ENCODE data around the gene MACROD2.

The MACROD2 gene

DNA sequence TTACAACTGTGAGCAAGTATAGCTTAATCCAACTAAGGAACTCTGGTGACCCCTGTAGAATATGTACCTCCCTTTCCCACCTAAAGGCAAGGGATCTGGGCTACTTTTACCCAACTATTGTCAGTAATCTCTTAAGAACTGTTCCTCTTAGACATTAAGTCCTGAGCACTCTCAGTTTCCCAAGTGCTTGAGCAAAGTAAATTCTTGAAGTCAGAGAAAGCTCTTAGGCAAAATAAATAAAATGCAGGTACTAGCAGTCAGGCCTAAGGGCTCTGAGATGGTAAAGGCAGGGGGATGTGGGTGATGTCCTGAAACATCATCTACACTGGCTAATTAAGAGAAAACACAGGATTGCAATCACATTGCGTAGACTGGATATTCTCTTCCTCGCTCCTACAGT is 788.5 kb downstream of the MACROD2 start:
- no peak for DNase-seq

DNA sequence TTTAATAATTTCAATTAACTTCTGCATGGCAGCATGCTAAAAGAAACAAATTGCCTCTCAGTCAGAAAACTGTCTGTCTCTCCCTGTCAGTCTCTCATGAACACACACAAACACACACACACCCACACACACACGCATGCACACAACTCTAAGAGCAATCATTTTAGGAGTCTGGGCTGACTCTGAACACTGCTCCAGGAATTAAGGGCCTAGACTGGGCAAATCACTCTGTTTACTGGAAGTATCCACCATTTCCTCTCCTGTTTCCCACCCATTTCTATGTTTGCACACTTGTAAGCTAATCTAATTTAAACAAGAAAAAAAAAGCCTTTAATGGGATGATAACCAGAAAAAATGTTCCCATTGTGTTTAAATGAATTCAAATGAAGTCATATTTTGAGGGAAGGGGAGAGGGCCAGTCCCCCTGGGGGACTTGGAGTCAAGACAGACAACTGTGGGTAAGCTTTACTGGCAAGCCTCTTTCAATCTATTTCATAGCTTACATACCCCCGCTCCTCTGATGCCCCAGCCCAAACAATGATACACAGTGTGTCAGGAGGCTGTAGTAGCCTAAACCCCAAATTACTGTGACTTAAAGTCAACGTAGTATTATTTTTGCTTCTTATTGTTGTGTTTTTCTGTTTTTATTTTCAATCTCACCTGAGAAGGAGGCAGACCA is 789.9 kb downstream of the MACROD2 start:
- no peak for DNase-seq

DNA sequence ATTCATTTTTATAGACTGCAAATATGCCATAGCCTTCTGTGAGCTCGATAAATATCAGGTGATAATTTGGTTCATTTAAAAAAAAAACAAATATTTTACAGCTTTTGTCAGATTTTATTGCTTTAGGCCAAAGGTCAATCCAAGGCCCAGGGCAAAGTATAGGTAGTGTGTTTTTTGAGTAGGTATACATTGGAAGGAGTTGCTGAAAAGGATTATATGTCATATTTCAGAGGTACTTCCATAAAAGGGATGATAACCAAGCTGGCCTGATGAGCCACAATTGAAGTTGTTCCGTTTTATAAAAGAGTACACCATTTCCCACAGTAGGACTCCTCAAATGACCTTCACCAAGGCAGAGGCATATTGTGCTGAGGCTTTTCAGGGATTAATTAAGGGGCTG is 794.9 kb downstream of the MACROD2 start:
- no peak for DNase-seq

DNA sequence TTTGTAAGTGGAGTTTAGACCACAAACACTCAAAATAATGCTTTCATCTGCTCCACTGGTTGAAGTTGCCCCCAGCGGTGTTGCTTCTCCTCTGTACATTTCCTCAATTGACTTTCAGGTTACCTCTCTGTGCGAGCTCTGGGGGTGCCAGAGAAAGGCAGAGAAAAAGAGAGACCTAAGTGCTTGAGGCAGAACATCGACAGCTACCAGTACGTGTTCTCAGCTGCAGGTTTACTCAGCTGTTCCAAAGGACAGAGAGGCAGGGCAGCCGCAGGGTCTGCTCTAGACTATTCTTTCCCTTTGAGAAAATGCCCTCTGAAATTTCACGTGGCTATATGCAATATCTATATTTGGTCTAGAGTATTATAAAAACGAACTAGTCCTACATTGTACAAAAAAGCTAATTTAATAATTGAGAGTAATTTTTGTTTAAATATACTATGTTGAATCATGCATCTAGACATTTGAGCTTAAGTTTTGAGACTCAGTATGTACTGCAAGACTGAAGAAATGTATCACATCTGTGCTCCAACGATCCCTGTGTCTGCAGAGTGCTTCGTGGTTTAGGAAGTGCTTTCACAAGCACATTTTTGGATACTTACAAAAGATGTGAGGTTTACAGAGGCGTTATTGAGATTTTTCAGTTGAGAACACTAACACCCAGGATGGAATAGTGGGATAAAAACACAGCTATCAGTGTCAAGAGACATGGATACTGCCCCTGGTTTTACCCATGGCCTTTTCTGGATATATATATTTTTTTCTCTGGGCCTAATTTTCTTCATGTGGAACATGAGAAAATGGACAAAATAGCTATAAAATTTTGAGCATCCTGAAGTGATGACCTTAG is 795.7 kb downstream of the MACROD2 start:
- no peak for DNase-seq

DNA sequence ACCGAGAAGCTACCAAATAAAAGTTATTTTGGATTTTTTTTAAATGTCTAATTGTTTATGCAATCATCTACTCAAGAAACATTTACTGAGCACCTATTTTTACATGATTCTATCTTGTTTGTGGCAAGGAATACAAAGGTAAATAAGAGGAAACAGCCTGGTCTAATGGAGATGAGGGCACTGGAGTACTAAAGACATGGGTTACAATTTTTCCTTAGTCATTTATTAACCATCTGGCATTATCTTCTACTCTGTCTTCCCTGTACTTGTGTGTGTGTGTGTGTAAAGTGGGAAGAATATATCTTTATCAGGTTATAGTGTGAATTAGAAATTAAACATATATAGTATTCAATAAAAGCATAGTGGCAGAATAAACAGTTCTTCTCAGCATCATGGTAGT is 797.6 kb downstream of the MACROD2 start:
- no peak for DNase-seq

DNA sequence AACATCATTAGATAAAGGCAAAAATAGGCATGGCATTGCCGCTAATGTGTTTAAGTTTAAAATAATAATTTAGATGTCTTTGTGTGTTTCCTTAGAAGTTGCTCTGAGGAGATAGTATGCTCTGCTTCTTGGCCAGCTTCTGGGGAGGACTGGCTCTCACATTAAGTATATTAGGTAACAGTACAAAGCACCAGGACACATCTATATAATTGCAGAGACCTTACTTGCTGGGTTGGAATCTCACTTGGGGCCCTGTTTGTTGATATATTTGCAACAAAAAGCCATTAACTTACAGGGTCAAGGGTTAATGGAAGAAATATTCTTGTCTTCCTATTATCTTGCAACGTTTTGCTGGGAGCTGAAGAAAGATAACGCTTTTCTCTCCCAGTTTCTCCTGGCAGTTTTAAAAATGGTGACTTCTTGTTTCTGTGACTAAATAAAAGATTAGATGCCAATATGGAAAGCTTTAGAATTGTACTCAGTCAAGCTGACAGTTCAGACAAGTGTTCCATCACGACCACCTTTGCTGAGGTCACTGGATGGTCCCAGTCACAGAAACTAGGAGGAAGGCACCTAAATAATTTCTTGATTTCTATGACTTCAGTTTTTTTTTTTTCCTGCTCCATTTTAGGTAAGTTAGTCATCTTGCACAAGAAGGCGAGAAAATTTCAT is 804.4 kb downstream of the MACROD2 start:
- DNase-seq: no peak

DNA sequence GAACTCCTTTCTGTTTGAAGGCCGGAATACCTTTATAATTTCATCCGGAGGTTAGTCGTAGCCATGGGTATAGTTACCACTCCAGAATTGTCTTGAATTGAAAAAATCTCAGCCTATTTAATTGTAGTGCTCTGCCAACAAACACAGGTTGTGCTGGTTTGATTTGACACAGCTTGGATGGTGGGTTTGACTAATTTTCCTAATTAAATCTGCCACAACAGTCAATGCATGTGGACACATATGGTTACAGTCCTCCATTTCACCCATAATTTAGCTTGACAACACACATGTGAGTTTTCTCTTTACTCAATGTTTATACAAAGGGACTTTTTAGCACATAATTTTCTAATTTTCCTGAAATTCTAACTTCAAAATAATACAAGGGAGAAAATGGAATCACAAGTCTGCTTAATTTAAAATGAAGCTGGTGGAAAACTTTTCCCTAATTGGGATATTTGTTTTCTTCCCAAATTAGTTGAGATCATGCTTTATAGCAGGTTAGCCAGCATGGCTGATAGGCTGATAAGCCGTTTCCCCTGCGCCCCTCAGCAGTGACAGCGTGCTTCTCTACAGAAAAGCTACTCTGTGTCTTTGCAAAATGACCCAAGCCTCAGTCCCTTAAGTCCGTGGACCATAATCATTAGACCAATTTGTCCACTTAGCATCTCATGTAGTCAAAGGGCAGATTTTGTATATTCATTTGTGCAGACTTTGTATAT is 805.5 kb downstream of the MACROD2 start:
- DNase-seq: no peak

DNA sequence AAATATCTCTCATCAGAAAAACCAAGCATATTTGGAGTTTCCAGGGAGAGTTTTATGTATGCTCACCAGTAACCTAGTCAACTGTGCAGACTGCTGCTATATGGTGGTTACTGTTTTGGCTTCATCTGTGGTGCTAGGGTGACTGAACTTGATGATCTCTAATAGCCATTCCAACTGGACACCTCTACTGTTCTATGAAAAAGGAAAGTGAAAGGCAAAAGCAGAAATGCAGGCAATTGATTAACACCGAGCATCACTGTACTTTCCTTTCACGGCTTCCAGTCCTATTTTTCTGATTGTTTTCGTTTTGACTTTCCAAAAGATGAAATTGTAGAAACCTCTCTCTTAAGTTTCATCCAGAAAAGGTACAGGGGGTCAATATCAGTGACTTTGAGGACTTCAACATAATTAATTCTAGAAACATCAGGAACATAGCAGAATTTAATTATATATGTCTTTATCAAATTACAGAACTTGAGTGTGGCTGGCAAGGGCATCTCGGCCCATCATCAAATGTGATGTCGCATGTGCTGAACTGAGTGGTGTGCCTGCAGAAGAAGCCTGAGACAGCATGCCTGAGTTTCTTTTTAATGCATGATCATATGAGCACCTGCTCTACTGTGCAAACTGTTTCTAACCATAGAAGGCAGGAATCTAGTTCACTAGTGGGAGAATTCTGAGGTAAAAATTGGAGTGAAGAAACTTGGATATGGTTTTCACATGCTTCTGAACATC is 806.4 kb downstream of the MACROD2 start:
- DNase-seq: no peak

DNA sequence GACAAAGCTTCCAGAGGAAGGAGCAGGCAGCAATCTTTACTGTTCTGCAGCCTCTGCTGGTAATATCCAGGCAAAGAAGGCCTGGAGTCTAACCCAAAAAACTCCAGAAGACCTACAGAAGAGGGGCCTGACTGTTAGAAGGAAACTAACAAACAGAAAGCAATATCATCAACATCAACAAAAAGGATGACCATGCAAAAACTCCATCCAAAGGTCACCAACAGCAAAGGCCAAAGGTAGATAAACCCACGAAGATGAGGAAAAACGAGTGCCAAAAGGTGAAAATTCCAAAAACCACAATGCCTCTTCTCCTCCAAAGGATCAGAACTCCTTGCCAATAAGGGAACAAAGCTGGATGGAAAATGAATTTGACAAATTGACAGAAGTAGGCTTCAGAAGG is 811.9 kb downstream of the MACROD2 start:
- DNase-seq: no peak

DNA sequence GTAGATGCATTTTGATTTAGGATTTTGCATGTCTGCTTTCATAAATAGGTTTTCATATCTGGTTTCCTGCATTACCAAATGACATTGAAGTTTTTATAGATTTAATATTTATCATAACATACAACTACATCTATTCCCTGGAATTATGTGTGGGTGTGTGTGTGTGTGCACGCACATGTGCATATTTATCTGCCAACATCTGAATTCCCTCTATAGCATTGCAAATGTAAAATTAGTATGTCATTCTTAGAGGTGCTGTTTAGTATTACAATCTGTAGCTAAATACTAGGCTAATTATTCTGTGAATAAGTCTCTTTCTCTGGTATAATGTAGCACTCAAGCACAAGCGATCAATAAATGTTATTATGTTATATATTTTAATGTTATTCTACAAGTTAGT is 820.0 kb downstream of the MACROD2 start:
- no peak for DNase-seq

DNA sequence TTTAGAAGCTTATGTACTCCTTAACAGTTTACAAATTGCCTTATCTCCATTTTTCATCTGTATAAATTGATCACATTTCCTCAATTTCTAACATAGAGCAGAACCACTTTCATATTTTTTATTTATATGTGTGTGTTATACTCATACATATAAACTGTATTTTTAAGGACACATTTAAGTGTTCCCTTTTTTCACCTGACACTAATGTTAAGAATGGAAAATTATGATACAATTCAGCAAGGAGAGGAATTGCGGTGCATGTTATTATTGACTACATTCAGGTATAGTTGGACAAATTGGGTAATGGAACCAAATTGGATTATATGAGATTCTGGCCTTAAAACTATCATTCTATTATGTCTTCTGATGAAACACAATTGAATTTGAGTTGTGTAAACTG is 821.2 kb downstream of the MACROD2 start:
- DNase-seq: no peak

DNA sequence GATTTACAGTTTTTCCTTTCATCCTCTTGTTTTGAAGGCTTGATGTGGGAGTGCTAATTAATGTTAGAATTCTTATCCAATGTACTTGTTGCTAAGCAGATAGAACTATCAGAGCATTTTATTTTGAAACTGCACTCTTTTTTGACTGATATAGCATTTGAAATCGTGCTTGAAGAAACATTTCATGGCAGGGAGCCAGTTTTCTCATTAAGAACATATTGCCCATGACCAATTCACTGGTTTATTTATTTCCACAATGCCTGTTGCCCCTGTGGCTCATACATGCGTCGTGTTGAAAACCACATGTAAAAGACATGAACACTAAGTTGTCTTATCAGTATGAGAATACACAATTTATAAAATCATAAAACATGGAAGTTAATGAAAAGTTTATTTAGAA is 821.8 kb downstream of the MACROD2 start:
- DNase-seq: no peak

DNA sequence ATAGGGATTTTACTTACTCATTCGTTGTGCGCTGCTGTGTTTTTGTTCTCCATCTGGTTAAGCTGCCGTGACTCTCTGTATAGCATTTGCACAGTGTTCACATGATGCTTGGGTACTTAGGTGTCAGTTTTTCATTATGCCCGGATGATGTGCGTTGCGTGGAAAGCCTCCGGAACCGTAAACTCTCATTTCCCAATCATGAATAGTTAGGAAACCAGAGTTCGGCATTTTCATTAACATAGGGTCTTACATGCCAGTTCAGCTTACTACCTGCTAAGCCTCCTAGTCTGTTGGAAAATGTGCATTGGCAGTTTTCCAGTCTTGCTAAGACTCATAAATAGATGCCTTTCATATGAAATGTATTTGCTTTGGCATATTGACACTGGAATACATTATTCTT is 825.5 kb downstream of the MACROD2 start:
- peak; percentile 3 for DNase-seq

DNA sequence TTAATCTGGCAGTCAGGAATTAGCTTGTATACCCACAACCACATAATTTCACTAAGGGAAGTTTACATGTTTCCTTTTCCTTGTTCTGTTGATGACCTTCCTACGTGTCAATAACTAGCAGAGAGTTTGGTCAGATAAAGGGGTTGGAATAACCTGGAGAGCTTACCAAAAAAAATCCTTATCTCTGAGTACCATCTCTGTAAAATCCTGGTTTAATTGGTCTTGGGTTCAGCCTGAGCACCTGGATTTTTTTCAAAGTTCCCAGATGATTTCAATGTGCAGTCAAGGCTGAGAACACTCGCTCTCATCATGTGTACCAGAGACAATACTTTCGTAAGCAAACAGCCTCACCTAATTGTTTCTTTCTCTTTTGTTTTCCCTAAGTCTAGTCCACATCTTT is 825.9 kb downstream of the MACROD2 start:
- no peak for DNase-seq

DNA sequence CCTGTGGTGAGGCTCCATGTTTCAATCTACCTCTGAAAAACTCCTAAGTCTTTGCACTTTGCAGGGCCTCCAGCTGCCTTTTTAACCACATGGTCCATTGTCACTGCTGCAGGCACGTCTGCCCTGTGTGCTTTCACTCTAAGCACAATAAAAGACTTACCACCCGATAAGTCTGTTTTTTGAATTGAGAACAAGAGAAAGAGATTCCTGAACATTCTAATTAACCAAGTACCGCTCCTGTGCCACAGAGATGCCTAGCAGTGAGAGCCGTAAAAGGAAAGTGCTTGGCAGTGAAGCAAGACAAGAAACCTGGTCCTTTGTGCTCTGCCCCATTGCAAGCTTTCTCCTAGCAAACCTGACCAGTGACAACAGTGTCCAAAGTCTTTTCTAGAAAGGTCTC is 829.7 kb downstream of the MACROD2 start:
- no peak for DNase-seq

DNA sequence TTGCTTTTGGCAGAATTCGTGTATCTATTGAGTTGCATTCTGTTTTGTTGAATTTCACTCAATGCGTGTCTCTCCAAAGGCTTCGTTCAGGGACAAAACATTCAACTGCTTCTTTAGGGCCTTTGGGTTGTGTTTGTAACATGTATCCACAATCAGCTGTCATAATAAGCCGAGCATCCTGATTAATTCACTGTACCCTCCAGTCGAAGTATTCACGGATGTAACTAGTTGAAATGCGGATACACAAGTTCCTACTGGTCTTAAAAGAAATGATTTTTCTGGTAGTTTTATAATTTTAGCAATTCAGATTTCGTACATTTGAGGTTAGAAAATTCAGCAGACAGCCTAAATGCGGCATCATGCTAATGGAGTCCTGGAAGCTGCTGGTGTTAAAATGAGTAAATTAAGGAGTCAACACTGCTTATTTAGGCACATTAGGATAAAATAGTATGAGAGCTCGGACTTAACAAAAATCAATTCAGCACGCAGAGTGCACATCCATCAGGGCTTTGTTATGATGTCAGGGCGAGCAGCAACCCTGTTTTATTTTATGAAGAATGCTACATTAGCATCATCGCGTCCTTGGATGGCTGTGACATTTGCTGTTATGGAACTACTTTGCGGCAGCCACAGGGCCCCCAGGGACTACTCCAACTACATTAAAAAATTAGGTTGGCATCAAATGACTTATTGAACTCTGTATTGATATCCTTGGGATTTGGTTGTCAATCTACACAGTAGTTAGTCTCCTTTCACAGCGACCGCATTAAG is 831.4 kb downstream of the MACROD2 start:
- no peak for DNase-seq

DNA sequence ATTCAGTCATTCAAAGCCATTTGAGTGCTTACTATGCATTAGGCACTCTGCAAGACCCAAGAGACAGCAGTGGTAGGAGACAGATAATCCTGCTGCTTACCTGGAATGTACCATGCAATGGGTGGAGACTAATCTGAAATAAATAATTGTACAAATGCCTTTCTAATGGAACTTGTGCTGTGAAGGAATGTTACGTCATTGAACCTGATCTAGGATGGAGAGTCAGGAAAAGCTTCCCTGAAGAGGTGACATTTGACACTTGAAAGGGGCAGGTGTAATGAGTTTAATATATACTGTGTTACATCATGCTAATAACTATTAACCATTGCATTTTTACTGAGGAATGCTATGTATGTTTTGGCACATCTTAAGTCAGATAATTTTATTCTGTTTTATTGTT is 833.1 kb downstream of the MACROD2 start:
- DNase-seq: no peak

DNA sequence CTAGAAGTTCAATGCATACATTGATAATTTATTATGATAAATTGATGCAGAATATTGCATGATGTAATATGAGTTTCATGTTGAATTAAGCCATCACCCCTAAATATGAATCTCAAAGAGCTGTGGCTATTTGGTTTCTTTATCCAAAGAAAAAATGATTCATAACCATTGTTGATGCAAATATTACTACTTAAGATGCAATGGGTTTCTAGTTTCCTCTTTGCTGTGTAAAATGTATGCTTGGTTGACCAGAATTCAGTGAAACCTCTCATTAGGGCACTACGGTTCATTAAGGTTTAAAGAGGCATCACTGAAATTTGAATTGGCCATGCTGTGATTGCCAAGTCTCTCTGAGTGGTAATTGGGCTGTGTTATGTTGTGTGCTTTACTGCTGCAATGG is 834.6 kb downstream of the MACROD2 start:
- DNase-seq: peak; percentile 74

DNA sequence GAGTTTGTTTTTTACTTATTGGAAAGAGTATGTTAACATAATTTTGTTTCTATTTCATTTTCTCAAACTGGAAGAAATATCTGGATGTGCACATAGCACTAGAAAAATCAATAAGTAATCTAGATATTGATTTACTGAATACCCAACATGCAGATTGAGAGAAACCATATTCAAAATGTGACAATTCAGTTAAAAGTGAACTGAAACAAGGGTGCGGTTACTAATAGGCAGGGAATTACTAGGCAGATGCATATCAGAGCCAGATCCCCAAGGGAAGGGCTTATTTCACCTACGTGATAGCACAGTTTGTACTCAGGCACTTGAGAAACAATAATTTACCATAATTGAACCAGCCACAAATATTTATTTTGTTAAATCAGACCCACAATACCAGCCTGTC is 835.1 kb downstream of the MACROD2 start:
- peak; percentile 3 for DNase-seq

DNA sequence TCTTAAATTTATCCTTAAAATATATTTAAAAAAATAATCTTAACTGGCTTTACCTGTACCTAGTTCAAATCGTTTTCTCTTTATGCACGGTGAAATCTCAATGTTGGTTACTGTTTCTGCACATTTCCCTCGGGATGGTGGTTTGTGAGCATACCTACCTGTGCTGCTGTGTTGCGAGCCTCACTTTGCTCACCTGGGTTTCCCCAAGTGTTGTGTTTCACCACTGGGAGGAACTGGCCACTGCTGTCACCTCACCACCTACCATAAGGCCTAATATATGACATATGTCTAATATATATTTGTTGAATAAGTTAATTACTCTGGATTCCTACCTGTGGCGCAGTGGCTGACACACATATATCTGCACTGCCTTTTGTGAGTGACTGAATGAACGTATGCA is 835.6 kb downstream of the MACROD2 start:
- no peak for DNase-seq

DNA sequence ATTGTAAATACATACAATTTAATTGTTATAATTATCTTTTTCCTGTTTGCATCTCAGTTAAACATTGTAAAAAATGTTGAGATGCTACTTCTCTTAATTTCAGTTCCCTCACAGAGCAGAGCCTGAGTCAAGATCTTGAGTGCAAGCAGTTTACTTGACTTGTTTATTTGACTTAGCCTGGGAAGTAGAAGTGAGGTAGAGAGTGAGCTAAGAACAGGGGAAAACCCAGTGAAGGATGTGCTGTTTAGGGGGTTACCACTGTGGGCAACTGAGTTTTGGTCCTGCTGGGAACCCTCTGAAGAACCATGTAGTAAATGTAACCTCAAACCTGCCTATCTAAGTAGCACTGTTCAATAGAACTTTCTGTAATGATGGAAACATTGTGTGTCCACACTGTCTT is 837.3 kb downstream of the MACROD2 start:
- DNase-seq: no peak

Data from NCI-H2029 (cell line).